ENCODE measurements around the gene COQ5.

DNA sequence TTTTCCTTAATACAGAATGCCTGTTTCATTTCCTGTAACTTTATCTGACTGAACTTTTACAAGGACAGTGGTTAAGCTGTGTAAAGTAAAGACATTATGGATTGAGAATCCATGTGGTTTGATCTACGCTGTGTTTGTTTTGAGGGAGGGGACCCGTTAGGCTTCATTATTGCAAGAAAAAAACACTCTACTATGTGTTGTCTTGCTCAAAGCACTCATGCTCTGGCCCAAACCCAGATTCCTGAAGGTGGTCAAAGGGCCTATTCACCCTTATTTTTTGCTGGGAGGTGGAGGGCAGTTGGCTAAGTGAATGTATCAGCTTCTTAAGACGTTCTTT is 17.1 kb upstream of the COQ5 start:
- TF ChIP-seq MAX (IDR thresholded peaks at IDR 0.05) (no peak), GABPA (IDR thresholded peaks at IDR 0.05 in 1 of 2, conservative IDR thresholded peaks at IDR 0.05 in 1 of 2) (no peak), YY1 (IDR thresholded peaks at IDR 0.05) (no peak)
- TF ChIP-seq, protein P1, sequence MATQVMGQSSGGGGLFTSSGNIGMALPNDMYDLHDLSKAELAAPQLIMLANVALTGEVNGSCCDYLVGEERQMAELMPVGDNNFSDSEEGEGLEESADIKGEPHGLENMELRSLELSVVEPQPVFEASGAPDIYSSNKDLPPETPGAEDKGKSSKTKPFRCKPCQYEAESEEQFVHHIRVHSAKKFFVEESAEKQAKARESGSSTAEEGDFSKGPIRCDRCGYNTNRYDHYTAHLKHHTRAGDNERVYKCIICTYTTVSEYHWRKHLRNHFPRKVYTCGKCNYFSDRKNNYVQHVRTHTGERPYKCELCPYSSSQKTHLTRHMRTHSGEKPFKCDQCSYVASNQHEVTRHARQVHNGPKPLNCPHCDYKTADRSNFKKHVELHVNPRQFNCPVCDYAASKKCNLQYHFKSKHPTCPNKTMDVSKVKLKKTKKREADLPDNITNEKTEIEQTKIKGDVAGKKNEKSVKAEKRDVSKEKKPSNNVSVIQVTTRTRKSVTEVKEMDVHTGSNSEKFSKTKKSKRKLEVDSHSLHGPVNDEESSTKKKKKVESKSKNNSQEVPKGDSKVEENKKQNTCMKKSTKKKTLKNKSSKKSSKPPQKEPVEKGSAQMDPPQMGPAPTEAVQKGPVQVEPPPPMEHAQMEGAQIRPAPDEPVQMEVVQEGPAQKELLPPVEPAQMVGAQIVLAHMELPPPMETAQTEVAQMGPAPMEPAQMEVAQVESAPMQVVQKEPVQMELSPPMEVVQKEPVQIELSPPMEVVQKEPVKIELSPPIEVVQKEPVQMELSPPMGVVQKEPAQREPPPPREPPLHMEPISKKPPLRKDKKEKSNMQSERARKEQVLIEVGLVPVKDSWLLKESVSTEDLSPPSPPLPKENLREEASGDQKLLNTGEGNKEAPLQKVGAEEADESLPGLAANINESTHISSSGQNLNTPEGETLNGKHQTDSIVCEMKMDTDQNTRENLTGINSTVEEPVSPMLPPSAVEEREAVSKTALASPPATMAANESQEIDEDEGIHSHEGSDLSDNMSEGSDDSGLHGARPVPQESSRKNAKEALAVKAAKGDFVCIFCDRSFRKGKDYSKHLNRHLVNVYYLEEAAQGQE (IDR thresholded peaks at IDR 0.05): no peak
